GM10266 (cell line): ENCODE data around the gene RBP7.
"Not testable (repeated sequence)": the region's sequence is repeated elsewhere in the genome, so short reads cannot be mapped to it uniquely, and the experiment has no call there.

ENCODE experiments used
- DNase-seq: peaks from one replicate; pipeline ENCODE4 v3.0.0; 2012; ENCODE audit errors: extremely low spot score
- CTCF ChIP-seq: IDR thresholded peaks from 2 replicates; pipeline ENCODE4 v1.5.1; 2012; ENCODE audit warnings: mild to moderate bottlenecking, low read depth; ENCODE audit not compliant: control insufficient read depth, insufficient read depth; ENCODE audit errors: missing control alignments

RBP7 gene

GRCh38 chr1:9989773-9990172 lies 7.3 kb upstream of the RBP7 start:
- TF ChIP-seq CTCF = no peak

GRCh38 chr1:9990944-9991343 lies 6.1 kb upstream of the RBP7 start:
- no peak for DNase-seq
- TF ChIP-seq CTCF = no peak

More at GRCh38 chr1:9989773-9990172, 7.3 kb upstream of the RBP7 start:
- no peak for DNase-seq

- TF ChIP-seq CTCF = no peak
- no peak for DNase-seq
Observed at GRCh38 chr1:9992910-9993309, 4.1 kb upstream of the RBP7 start.

DNA sequence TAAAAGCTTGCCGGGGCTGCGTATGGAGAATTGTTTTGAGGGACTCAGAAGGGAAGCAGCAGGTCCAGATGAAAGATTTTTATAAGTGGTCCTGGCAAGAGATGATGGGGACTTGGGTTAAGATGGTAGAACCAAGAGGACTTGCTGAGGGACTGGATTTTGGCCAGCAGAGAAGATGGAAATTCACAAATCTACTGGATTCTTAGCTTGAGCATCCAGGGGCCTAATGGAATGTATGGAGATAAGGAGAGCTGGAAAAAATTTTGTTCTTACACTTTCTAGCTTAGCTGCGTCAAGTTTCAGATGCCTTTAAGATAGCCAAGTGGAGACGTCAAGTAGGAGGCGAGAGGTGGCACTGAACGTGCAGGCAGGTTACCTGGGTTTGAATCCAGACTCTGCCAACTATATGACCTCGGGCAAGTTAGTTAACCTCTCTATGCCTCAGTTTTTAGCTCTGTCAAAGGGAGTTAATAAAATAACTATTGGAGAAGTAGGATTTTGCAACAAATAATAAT lies 3.4 kb upstream of the RBP7 start:
- TF ChIP-seq CTCF = no peak
- no peak for DNase-seq

GRCh38 chr1:10001016-10001665 lies 4.1 kb downstream of the RBP7 start:
- DNase-seq = no peak
- TF ChIP-seq CTCF = no peak

DNA sequence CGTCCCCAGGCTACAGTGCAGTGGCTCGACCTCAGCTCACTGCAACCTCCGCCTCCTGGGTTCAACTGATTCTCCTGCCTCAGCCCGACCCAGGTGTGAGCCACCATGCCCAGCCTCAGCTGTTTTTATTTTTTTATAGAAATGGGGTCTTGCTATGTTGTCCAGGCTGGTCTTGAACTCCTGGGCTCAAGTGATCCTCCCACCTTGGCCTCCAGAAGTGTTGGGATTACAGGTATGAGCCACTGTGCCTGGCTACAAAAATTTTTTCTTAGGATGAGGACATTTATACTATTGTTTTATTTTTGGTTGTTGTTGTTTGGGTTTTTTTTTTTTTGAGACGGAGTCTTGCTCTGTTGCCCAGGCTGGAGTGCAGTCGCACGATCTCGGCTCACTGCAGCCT lies 8.2 kb downstream of the RBP7 start:
- DNase-seq = not testable (repeated sequence)

DNA sequence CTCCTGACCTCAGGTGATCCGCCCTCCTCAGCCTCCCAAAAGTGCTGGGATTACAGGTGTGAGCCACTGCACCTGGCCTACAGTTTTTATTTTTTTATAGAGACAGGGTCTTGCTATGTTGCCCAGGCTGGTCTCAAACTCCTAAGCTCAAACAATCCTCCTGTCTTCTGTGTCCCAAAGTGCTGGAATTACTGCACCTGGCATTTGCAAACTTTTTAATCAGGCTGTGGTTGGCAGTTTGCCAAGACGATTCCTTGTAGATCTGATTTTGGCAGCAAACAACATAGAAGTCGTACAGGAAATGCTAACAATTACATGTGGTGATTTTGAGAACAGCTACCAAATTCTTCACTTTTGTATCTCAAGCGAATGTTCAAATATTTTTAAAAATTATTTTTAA lies 10.1 kb downstream of the RBP7 start:
- TF ChIP-seq CTCF = no peak
- DNase-seq = no peak

DNA sequence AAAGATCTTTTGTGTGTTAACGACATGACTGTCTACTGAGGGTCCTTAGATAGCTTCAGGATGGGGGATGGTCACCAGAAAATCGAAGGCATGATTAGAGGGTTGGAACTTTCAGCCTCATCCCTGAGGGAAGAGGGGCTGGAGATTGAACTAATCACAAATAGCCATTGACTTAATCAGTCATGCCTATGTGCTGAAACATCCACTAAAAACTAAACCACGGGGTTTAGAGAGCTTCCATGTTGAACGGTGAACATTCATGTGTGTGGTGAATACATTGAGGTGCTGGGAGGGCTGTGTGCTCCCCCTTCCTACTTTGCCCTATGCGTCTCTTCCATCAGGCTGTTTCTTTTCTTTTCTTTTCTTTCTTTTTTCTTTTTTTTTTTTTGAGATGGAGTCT lies 17.0 kb downstream of the RBP7 start:
- DNase-seq = no peak
- TF ChIP-seq CTCF = no peak
